ENCODE data around the gene BMP6. TPM values are rescaled to one million over a fixed set of nuclear protein-coding genes. Genes with fewer than 3 reads are reported as not detected.

The BMP6 gene
- total RNA-seq, 1 experiment from 2014 or later: not detected

DNA sequence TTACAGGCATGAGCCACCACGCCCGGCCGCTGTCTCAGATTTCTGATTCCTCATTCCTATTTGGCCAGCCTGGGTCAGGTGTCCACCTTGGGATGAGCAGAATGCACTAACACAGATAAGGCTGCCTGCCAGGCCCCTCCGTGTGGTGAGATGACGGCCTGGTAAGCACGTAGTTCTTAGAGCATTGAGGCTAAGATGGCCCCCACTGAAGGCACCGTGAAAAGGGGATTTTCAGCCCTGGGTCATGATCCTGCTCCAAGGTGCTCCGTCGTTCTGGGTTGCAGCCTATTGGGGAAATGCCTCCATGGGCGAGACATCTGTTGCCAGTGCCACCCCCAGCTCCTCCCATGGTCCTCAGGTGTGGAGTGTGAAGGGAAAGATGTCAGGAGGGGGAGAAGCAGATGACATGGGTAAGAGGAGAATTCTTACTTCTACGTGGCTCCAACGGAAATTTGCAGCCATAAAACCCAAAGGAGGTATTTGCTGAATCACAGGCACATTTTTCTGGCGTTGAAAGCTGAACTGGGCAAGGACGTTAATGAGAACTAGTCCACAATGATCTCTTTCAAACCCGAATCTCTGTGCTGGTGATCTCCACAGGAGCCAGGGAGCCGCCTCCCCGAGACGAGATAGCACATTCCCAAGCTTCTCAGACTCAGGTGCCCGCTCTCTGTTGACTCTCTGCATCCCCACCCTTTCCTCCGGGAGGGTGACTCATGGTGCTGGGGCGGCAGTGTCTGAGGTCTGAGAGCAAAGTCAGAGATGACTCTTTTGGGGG is 34.0 kb upstream of the BMP6 start:
- Histone ChIP-seq H3K79me2 (ENCODE audit: low read depth) (no peaks in the 10 kb centered on the region), H3K4me1 (replicated peaks; ENCODE audit: insufficient read depth) (peaks cover 26% of the 10 kb centered on the region), H3K9me3 (ENCODE audit: insufficient read depth, low read depth) (no peaks in the 10 kb centered on the region), H3K27ac (peak overlapping the region; percentile 97), H3F3A (ENCODE audit: insufficient read depth, low read depth) (peaks cover 17% of the 10 kb centered on the region; the same call in 1 of the 2 replicates), H3K36me3 (ENCODE audit: low read depth) (no peaks in the 10 kb centered on the region), H3K4me2 (peak overlapping the region; percentile 80), H3K4me3 (peak overlapping the region; percentile 45; the same call in 1 of the 2 replicates), H2AFZ (peak overlapping the region; percentile 74), H3K27me3 (ENCODE audit: insufficient read depth, low read depth) (no peaks in the 10 kb centered on the region), H3K9me2 (ENCODE audit: insufficient read depth) (no peaks in the 10 kb centered on the region), H4K20me1 (ENCODE audit: insufficient read depth) (no peaks in the 10 kb centered on the region)
- ChIA-PET CTCF (no interaction called here), POLR2A (ENCODE audit: unreplicated experiment) (no interaction called here)
- intact Hi-C loops (cut with micrococcal nuclease; ENCODE audit: unreplicated experiment): no loop called here
- BruUV-seq (replicated peaks): TSS peak; percentile 59
- peak; percentile 73 to 76 for DNase-seq
- TF ChIP-seq, protein P1, sequence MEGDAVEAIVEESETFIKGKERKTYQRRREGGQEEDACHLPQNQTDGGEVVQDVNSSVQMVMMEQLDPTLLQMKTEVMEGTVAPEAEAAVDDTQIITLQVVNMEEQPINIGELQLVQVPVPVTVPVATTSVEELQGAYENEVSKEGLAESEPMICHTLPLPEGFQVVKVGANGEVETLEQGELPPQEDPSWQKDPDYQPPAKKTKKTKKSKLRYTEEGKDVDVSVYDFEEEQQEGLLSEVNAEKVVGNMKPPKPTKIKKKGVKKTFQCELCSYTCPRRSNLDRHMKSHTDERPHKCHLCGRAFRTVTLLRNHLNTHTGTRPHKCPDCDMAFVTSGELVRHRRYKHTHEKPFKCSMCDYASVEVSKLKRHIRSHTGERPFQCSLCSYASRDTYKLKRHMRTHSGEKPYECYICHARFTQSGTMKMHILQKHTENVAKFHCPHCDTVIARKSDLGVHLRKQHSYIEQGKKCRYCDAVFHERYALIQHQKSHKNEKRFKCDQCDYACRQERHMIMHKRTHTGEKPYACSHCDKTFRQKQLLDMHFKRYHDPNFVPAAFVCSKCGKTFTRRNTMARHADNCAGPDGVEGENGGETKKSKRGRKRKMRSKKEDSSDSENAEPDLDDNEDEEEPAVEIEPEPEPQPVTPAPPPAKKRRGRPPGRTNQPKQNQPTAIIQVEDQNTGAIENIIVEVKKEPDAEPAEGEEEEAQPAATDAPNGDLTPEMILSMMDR (conservative IDR thresholded peaks at IDR 0.05): no peak
- no peak for TF ChIP-seq EZH2 (IDR thresholded peaks at IDR 0.05; ENCODE audit: low read depth)

DNA sequence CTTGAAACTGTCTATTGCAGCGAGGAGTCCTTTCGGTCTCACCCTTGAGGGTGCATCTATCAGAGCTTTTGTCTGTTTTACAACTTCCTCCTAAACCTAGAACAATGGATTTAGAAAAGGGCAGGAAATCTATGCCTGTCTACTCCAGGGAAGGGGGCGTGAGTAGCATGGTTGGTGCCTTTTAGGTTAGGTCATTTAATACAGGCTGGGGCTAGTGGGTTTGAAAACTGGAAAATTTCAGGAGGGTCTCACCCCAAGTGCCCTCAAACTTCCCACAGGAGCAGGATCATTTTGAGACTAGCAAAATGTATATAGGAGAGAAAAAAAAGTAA is 33.5 kb upstream of the BMP6 start:
- no peaks in the 10 kb centered on the region for H3K36me3 ChIP-seq (ENCODE audit: low read depth)
- CTCF ChIA-PET: no interaction called here
- no peaks in the 10 kb centered on the region for H3K27me3 ChIP-seq (ENCODE audit: insufficient read depth, low read depth)
- H3K9me2 ChIP-seq (ENCODE audit: insufficient read depth): no peaks in the 10 kb centered on the region
- no peak for TF ChIP-seq EZH2 (IDR thresholded peaks at IDR 0.05; ENCODE audit: low read depth)
- TF ChIP-seq, protein P1 (conservative IDR thresholded peaks at IDR 0.05): no peak
- H3F3A ChIP-seq (ENCODE audit: insufficient read depth, low read depth): peaks cover 23% of the 10 kb centered on the region; the same call in 1 of the 2 replicates
- no peak for DNase-seq
- H3K79me2 ChIP-seq (ENCODE audit: low read depth): no peaks in the 10 kb centered on the region
- no peaks in the 10 kb centered on the region for H4K20me1 ChIP-seq (ENCODE audit: insufficient read depth)
- H2AFZ ChIP-seq: no peak overlapping the region
- H3K4me2 ChIP-seq: peak overlapping the region; percentile 80
- H3K27ac ChIP-seq: peak overlapping the region; percentile 97
- intact Hi-C loops (cut with micrococcal nuclease; ENCODE audit: unreplicated experiment): no loop called here
- no TSS peak for BruUV-seq (replicated peaks)
- H3K4me3 ChIP-seq: peak overlapping the region; percentile 45; the same call in 1 of the 2 replicates
- POLR2A ChIA-PET (ENCODE audit: unreplicated experiment): no interaction called here
- peaks cover 30% of the 10 kb centered on the region for H3K4me1 ChIP-seq (replicated peaks; ENCODE audit: insufficient read depth)
- no peaks in the 10 kb centered on the region for H3K9me3 ChIP-seq (ENCODE audit: insufficient read depth, low read depth)

DNA sequence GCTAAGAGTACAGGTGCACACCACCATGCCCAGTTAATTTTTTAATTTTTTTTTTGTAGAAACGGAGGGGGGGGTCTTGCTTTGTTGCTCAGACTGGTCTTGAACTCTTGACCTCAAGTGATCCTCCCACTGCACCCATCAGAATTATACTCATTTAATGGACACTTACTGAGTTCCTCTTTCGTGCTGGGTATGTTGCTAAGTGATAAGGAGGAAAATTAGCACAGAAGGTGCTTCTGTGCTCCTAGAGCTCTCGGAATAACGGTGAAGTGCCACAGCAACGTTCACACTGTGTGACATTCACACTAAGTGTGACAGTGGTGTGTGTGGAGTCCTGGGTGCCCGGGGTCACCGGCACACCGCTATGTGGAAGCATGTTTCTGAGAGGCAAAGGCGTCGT is 32.1 kb upstream of the BMP6 start:
- Histone ChIP-seq H3K27me3 (ENCODE audit: insufficient read depth, low read depth) (no peaks in the 10 kb centered on the region), H3K9me3 (ENCODE audit: insufficient read depth, low read depth) (no peaks in the 10 kb centered on the region), H3K79me2 (ENCODE audit: low read depth) (no peaks in the 10 kb centered on the region), H2AFZ (no peak overlapping the region), H3K9me2 (ENCODE audit: insufficient read depth) (no peaks in the 10 kb centered on the region), H3K27ac (no peak overlapping the region), H3K4me1 (replicated peaks; ENCODE audit: insufficient read depth) (peaks cover 41% of the 10 kb centered on the region), H4K20me1 (ENCODE audit: insufficient read depth) (no peaks in the 10 kb centered on the region), H3K4me2 (no peak overlapping the region), H3K4me3 (no peak overlapping the region), H3F3A (ENCODE audit: insufficient read depth, low read depth) (peaks cover 34% of the 10 kb centered on the region), H3K36me3 (ENCODE audit: low read depth) (no peaks in the 10 kb centered on the region)
- ChIA-PET POLR2A (ENCODE audit: unreplicated experiment) (no interaction called here), CTCF (no interaction called here)
- TF ChIP-seq, protein P1 (conservative IDR thresholded peaks at IDR 0.05): no peak
- TF ChIP-seq EZH2 (IDR thresholded peaks at IDR 0.05; ENCODE audit: low read depth): no peak
- intact Hi-C loops (cut with micrococcal nuclease; ENCODE audit: unreplicated experiment): no loop called here
- BruUV-seq (replicated peaks): no TSS peak
- DNase-seq: no peak
